Erythroblast (primary cell): ENCODE measurements around the gene CDK17.

Experiments
- GATA1 ChIP-seq: IDR thresholded peaks from 2 replicates; pipeline ENCODE4 v1.6.1; 2011; ENCODE audit warnings: low read depth, mild to moderate bottlenecking, control low read depth, low read length, moderate library complexity
- POLR2A ChIP-seq: IDR thresholded peaks from 2 replicates; pipeline ENCODE4 v1.6.1; 2011; ENCODE audit warnings: mild to moderate bottlenecking, low read length

- TF ChIP-seq POLR2A, result no peak
- TF ChIP-seq GATA1, result no peak
Observed at GRCh38 chr12:96271469-96272199, 128.6 kb downstream of the CDK17 start.
